ENCODE measurements around the gene FBXL15.

The FBXL15 gene

GRCh38 chr10:102398172-102399020, 22.2 kb upstream of the FBXL15 start:
- DNase-seq: no peak

GRCh38 chr10:102399217-102400021, 21.2 kb upstream of the FBXL15 start:
- DNase-seq: peak; percentile 92 to 96 (median 94)

GRCh38 chr10:102400076-102400475, 20.6 kb upstream of the FBXL15 start:
- no peak for DNase-seq

GRCh38 chr10:102400598-102401341, 19.9 kb upstream of the FBXL15 start:
- DNase-seq: no peak

GRCh38 chr10:102401342-102401654, 19.3 kb upstream of the FBXL15 start:
- DNase-seq: no peak

- no peak for DNase-seq
Measured at GRCh38 chr10:102401735-102402511, 18.7 kb upstream of the FBXL15 start.

- DNase-seq: no peak
Measured at GRCh38 chr10:102402512-102402896, 18.1 kb upstream of the FBXL15 start.

- no peak for DNase-seq
Measured at GRCh38 chr10:102403115-102403514, 17.5 kb upstream of the FBXL15 start.

- DNase-seq: no peak
Measured at GRCh38 chr10:102404361-102405107, 16.1 kb upstream of the FBXL15 start.

GRCh38 chr10:102405108-102405571, 15.5 kb upstream of the FBXL15 start:
- no peak for DNase-seq

- DNase-seq: no peak
Measured at GRCh38 chr10:102405632-102406031, 15.0 kb upstream of the FBXL15 start.

GRCh38 chr10:102406815-102407214, 13.8 kb upstream of the FBXL15 start:
- peak in 2 of 4 experiments; percentile 29 to 36 for DNase-seq

- peak in 3 of 4 experiments; percentile 39 to 61 (median 52) for DNase-seq
Measured at GRCh38 chr10:102407425-102408130, 13.1 kb upstream of the FBXL15 start.

GRCh38 chr10:102408131-102408727, 12.4 kb upstream of the FBXL15 start:
- peak in 1 of 4 experiments; percentile 21 for DNase-seq

- peak in 3 of 4 experiments; percentile 44 to 72 (median 64) for DNase-seq
Measured at GRCh38 chr10:102408728-102409603, 11.7 kb upstream of the FBXL15 start.

- no peak for DNase-seq
Measured at GRCh38 chr10:102409604-102410428, 10.8 kb upstream of the FBXL15 start.

- no peak for DNase-seq
Measured at GRCh38 chr10:102410429-102411073, 10.1 kb upstream of the FBXL15 start.

All from suppressor macrophage (primary cell).